ENCODE results near the gene CPNE1. TPM values are rescaled to one million over a fixed set of nuclear protein-coding genes. Genes with fewer than 3 reads are reported as not detected.

CPNE1 gene
- total RNA-seq, 1 experiment from 2014 or later, result 222 TPM

DNA sequence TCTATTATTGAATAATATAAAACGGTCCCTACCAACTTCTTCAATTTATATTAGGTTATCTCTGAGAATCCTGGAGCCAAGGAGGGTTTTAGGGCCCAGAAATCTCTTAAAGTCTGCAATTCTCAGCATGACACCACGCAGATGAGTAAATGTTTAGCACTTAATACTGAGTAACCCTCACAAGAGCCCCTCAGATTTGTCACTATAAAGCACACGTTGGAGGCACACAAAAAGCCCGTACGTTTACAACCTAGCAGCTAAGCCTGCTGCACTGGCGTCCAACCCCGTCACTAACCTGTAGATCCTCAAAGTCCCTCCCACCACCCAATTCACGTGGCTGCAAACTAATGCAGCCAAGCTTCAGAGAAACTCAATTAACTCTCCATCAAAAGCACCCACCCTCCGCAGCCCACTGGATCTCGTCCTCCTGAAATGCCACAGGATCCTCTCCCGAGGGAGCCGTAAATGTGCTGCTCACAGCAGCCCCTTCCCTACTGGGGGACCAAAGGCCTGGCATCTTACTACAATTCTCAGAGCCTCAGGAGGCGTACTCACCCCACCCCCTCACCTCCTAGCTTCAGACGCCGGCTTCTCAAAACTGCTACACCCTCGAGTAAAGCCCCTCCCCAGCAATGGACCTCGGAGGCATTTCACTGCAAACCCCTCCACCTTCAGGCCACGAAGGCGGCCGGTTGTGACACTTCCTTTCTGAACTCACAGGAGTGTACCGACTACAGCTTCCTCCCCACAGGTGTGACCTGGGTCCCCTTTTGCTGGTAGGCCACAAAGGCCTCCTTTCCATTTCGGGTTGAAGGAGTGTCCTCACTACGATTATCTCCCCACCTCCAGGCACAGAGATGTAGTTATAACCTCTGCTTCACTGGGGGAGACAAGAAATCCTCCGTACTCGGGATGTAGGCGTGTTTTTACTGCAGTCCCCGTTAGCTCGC, 909 bp downstream of the CPNE1 start:
- peak overlapping the region; percentile 98 for H3K9ac ChIP-seq (ENCODE audit: low read length)
- peaks cover 51% of the 10 kb centered on the region for H4K20me1 ChIP-seq (ENCODE audit: low read length)
- TF ChIP-seq, protein P1, sequence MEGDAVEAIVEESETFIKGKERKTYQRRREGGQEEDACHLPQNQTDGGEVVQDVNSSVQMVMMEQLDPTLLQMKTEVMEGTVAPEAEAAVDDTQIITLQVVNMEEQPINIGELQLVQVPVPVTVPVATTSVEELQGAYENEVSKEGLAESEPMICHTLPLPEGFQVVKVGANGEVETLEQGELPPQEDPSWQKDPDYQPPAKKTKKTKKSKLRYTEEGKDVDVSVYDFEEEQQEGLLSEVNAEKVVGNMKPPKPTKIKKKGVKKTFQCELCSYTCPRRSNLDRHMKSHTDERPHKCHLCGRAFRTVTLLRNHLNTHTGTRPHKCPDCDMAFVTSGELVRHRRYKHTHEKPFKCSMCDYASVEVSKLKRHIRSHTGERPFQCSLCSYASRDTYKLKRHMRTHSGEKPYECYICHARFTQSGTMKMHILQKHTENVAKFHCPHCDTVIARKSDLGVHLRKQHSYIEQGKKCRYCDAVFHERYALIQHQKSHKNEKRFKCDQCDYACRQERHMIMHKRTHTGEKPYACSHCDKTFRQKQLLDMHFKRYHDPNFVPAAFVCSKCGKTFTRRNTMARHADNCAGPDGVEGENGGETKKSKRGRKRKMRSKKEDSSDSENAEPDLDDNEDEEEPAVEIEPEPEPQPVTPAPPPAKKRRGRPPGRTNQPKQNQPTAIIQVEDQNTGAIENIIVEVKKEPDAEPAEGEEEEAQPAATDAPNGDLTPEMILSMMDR (conservative IDR thresholded peaks at IDR 0.05; ENCODE audit: low read depth, low read length), result no peak
- H2AFZ ChIP-seq (ENCODE audit: low read length), result peak overlapping the region; percentile 91; the same call in 1 of the 2 replicates
- no peaks in the 10 kb centered on the region for H3F3A ChIP-seq (ENCODE audit: low read length, unreplicated experiment)
- H3K9me2 ChIP-seq (replicated peaks; ENCODE audit: low read length), result no peaks in the 10 kb centered on the region
- intact Hi-C loops (cut with micrococcal nuclease), result loop anchor here (1.0 to 10.0 kb wide), 2 partner anchors 44 to 149 kb away; no protein-coding TSS in a partner anchor
- peaks cover 33% of the 10 kb centered on the region for H3K4me1 ChIP-seq (ENCODE audit: insufficient read depth, low read length)
- H3K4me2 ChIP-seq (ENCODE audit: low read length), result peak overlapping the region; percentile 97
- BruUV-seq (replicated peaks), result TSS peak; percentile 41
- H3K27ac ChIP-seq (ENCODE audit: low read length), result peak overlapping the region; percentile 76
- peaks cover 63% of the 10 kb centered on the region for H3K79me2 ChIP-seq (ENCODE audit: low read length)
- peak overlapping the region; percentile 79 for H3K4me3 ChIP-seq (ENCODE audit: low read length)
- POLR2A ChIA-PET (ENCODE audit: unreplicated experiment), result interaction anchor here (0.5 to 0.6 kb wide), 4 partner anchors 19 to 289 kb away, joined by 3 to 6 read pairs (median 4); partner anchors contain the start of gene RBM39
- CTCF ChIA-PET, result interaction anchor here (0.6 to 1.2 kb wide), 2 partner anchors 44 to 764 kb away, joined by 3 to 4 read pairs; no protein-coding TSS in a partner anchor
- ATAC-seq (peak; percentile 23), DNase-seq (peak; percentile 47)
- no peaks in the 10 kb centered on the region for H3K9me3 ChIP-seq (ENCODE audit: low read length)
- no peaks in the 10 kb centered on the region for H3K27me3 ChIP-seq (ENCODE audit: low read length)
- peaks cover 5% of the 10 kb centered on the region; the same call in 1 of the 2 replicates for H3K36me3 ChIP-seq (ENCODE audit: low read depth, low read length)

DNA sequence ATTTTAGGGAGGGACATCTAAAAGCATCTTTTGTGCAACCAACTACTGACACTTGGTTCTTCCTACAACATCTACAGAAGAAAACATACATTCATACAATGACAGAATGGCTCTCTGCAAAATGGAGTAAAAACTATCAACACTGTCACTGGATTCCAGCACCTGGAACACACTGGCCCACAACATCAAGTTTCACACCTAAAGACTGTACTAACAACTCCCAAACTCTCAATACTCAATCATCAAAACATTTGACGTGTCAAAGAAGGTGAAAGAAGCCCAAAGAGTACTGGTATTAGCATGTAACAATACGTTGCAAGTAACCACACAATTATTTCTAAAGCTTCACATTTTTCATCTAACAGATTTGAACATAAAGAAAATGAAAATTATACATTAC, 2.1 kb downstream of the CPNE1 start:
- Histone ChIP-seq H3K27me3 (ENCODE audit: low read length) (no peaks in the 10 kb centered on the region), H3K36me3 (ENCODE audit: low read depth, low read length) (no peaks in the 10 kb centered on the region; the same call in 1 of the 2 replicates), H2AFZ (ENCODE audit: low read length) (no peak overlapping the region), H3K79me2 (ENCODE audit: low read length) (peaks cover 76% of the 10 kb centered on the region), H3K4me1 (ENCODE audit: insufficient read depth, low read length) (peaks cover 33% of the 10 kb centered on the region), H3K9ac (ENCODE audit: low read length) (peak overlapping the region; percentile 98), H4K20me1 (ENCODE audit: low read length) (peaks cover 60% of the 10 kb centered on the region), H3K4me2 (ENCODE audit: low read length) (peak overlapping the region; percentile 97), H3F3A (ENCODE audit: low read length, unreplicated experiment) (no peaks in the 10 kb centered on the region), H3K9me2 (replicated peaks; ENCODE audit: low read length) (no peaks in the 10 kb centered on the region), H3K9me3 (ENCODE audit: low read length) (no peaks in the 10 kb centered on the region), H3K27ac (ENCODE audit: low read length) (no peak overlapping the region), H3K4me3 (ENCODE audit: low read length) (peak overlapping the region; percentile 79)
- DNase-seq, result peak; percentile 9
- ATAC-seq, result no peak
- intact Hi-C loops (cut with micrococcal nuclease), result loop anchor here (10.0 kb wide), 1 partner anchor 148 kb away; no protein-coding TSS in a partner anchor
- POLR2A ChIA-PET (ENCODE audit: unreplicated experiment), result no interaction called here
- TF ChIP-seq EZH2 (IDR thresholded peaks at IDR 0.05; ENCODE audit: low read length, unreplicated experiment) (no peak), EZH2phosphoT487 (IDR thresholded peaks at IDR 0.05; ENCODE audit: borderline replicate concordance, low read length) (no peak)
- TF ChIP-seq, protein P1 (conservative IDR thresholded peaks at IDR 0.05; ENCODE audit: low read depth, low read length), result no peak
- BruUV-seq (replicated peaks), result no TSS peak
- CTCF ChIA-PET, result no interaction called here
